H1 (cell line): ENCODE results near the gene OSCP1. TPM values are rescaled to one million over a fixed set of nuclear protein-coding genes. Genes with fewer than 3 reads are reported as not detected.

ENCODE experiments used
- CTCF ChIA-PET: fragments of 300-600 bp; sonication (Branson Sonifier 250); formaldehyde crosslinking; loops from one replicate; lab custom pipeline; 2021; ENCODE audit not compliant: partially characterized antibody; lab: Charles Lee
- POLR2A ChIA-PET: fragments of 300-600 bp; sonication (Branson Sonifier 250); formaldehyde crosslinking; loops from one replicate; lab custom pipeline; 2021; ENCODE audit warnings: inconsistent platforms; ENCODE audit not compliant: partially characterized antibody; lab: Charles Lee
- DNase-seq, 2 experiments: peaks; one replicate each; pipeline versions ENCODE4 v3.0.0 to v3.0.0-alpha.2; 2010 to 2022; ENCODE audit warnings: low spot score in 2 of 2, low read depth in 1 of 2, mixed read lengths in 1 of 2
- FAIRE-seq: peaks from 2 replicates; lab custom pipeline; 2011; peaks lifted over from hg19 to GRCh38; lab: Jason Lieb, UNC
- H2AFZ ChIP-seq: 2 replicates; pipeline ENCODE4 v1.8.1; 2012; ENCODE audit warnings: low read length, inconsistent platforms
- H2AK5ac ChIP-seq: 2 replicates; pipeline ENCODE4 v1.6.1; 2013; ENCODE audit warnings: low read depth, low read length
- H2BK120ac ChIP-seq: replicated peaks from 2 replicates; pipeline ENCODE3; 2013; ENCODE audit warnings: low read depth, low read length, inconsistent platforms
- H2BK12ac ChIP-seq: 2 replicates; pipeline ENCODE4 v1.6.1; 2013; ENCODE audit warnings: low read depth, low read length
- H2BK15ac ChIP-seq: 2 replicates; pipeline ENCODE4 v1.6.1; 2013; ENCODE audit warnings: low read length
- H2BK20ac ChIP-seq: 2 replicates; pipeline ENCODE4 v1.6.1; 2013; ENCODE audit warnings: low read length
- H2BK5ac ChIP-seq: 2 replicates; pipeline ENCODE4 v1.6.1; 2013; ENCODE audit warnings: low read depth, low read length
- H3K14ac ChIP-seq: 2 replicates; pipeline ENCODE4 v1.6.1; 2013; ENCODE audit warnings: inconsistent platforms; ENCODE audit not compliant: insufficient read length
- H3K18ac ChIP-seq: 2 replicates; pipeline ENCODE4 v1.6.1; 2013; ENCODE audit warnings: low read length; ENCODE audit errors: extremely low read depth
- H3K23ac ChIP-seq: 2 replicates; pipeline ENCODE4 v1.6.1; 2013; ENCODE audit warnings: inconsistent platforms; ENCODE audit not compliant: insufficient read length
- H3K23me2 ChIP-seq: 2 replicates; pipeline ENCODE4 v1.6.1; 2013; ENCODE audit warnings: low read depth, low read length
- H3K27ac ChIP-seq: 2 replicates; pipeline ENCODE4 v1.6.1; 2011; ENCODE audit warnings: low read depth, low read length, inconsistent platforms
- H3K27me3 ChIP-seq, 4 experiments: replicated peaks in 1 of 4; 1 replicate in 1 of 4; 2 replicates in 3 of 4; pipeline versions ENCODE4 v1.6.1 to v1.8.1; 2011 to 2013; ENCODE audit warnings: low read length in 3 of 4, mild to moderate bottlenecking in 3 of 4, inconsistent platforms in 2 of 4, mixed read lengths in 2 of 4, moderate library complexity in 1 of 4; ENCODE audit not compliant: control insufficient read depth in 3 of 4, insufficient read depth in 3 of 4; ENCODE audit errors: extremely low read depth in 1 of 4
- H3K36me3 ChIP-seq, 4 experiments: 2 replicates each; pipeline versions ENCODE4 v1.6.1 to v1.8.1; 2011 to 2013; ENCODE audit warnings: mild to moderate bottlenecking in 4 of 4, low read length in 3 of 4, moderate library complexity in 2 of 4, control low read depth in 1 of 4, inconsistent platforms in 1 of 4; ENCODE audit not compliant: insufficient read depth in 4 of 4, control insufficient read depth in 2 of 4
- H3K4ac ChIP-seq: replicated peaks from 2 replicates; pipeline ENCODE3; 2013; ENCODE audit warnings: low read length, low read depth, mixed read lengths, inconsistent platforms; ENCODE audit not compliant: insufficient read length
- H3K4me1 ChIP-seq, 4 experiments: replicated peaks in 1 of 4; 1 replicate in 1 of 4; 2 replicates in 3 of 4; pipeline versions ENCODE4 v1.6.1 to v1.8.1; 2011 to 2013; ENCODE audit warnings: low read length in 3 of 4, inconsistent platforms in 2 of 4, mixed read lengths in 1 of 4; ENCODE audit not compliant: insufficient read depth in 4 of 4, control insufficient read depth in 3 of 4
- H3K4me2 ChIP-seq, 2 experiments: 2 replicates each; pipeline versions ENCODE4 v1.6.1 to v1.8.1; 2011 to 2013; ENCODE audit warnings: low read depth in 2 of 2, low read length in 2 of 2, control low read depth in 1 of 2, inconsistent platforms in 1 of 2, mild to moderate bottlenecking in 1 of 2; ENCODE audit not compliant: insufficient read depth in 1 of 2
- H3K4me3 ChIP-seq, 4 experiments: fragments of 200-600, 300-600 bp in 1 of 4; sonication (generic), shearing (Covaris generic), sonication (Bioruptor Twin) in 1 of 4; 2 replicates each; pipeline versions ENCODE4 v1.5.1 to v1.8.1; 2011 to 2016; ENCODE audit warnings: low read length in 4 of 4, low read depth in 3 of 4, control low read depth in 2 of 4, inconsistent platforms in 2 of 4, mild to moderate bottlenecking in 2 of 4, mixed read lengths in 1 of 4, moderate library complexity in 1 of 4; ENCODE audit not compliant: insufficient read depth in 2 of 4; ENCODE audit errors: extremely low read depth in 1 of 4
- H3K56ac ChIP-seq: replicated peaks from 2 replicates; pipeline ENCODE3; 2013; ENCODE audit warnings: low read depth, mild to moderate bottlenecking, mixed read lengths, low read length, inconsistent platforms; ENCODE audit not compliant: insufficient read length
- H3K79me1 ChIP-seq: 2 replicates; pipeline ENCODE4 v1.6.1; 2013; ENCODE audit warnings: low read depth, low read length, control low read depth
- H3K79me2 ChIP-seq, 2 experiments: 2 replicates each; pipeline versions ENCODE4 v1.6.1 to v1.8.1; 2012 to 2013; ENCODE audit warnings: low read length in 2 of 2, mild to moderate bottlenecking in 2 of 2, inconsistent platforms in 1 of 2; ENCODE audit not compliant: insufficient read depth in 2 of 2, control insufficient read depth in 1 of 2
- H3K9ac ChIP-seq, 4 experiments: replicated peaks in 1 of 4; 1 replicate in 1 of 4; 2 replicates in 3 of 4; pipeline versions ENCODE4 v1.6.1 to v1.8.1; 2011 to 2013; ENCODE audit warnings: low read depth in 3 of 4, low read length in 3 of 4, control low read depth in 2 of 4, mild to moderate bottlenecking in 2 of 4, moderate library complexity in 2 of 4, inconsistent platforms in 1 of 4; ENCODE audit errors: extremely low read depth in 1 of 4
- H3K9me3 ChIP-seq, 2 experiments: 2 replicates each; pipeline versions ENCODE4 v1.6.1 to v1.8.1; 2012 to 2013; ENCODE audit warnings: mild to moderate bottlenecking in 2 of 2, moderate library complexity in 2 of 2, control low read depth in 1 of 2, inconsistent platforms in 1 of 2, low read depth in 1 of 2, low read length in 1 of 2, mixed read lengths in 1 of 2; ENCODE audit not compliant: insufficient read depth in 2 of 2
- H4K20me1 ChIP-seq, 2 experiments: replicated peaks in 1 of 2; 2 replicates each; pipeline versions ENCODE3 to v1.8.1; 2011 to 2013; ENCODE audit warnings: inconsistent platforms in 2 of 2, low read length in 2 of 2, mild to moderate bottlenecking in 1 of 2; ENCODE audit not compliant: insufficient read depth in 2 of 2, control insufficient read depth in 1 of 2
- H4K5ac ChIP-seq: 2 replicates; pipeline ENCODE4 v1.6.1; 2013; ENCODE audit warnings: low read length, low read depth, mixed read lengths, inconsistent platforms; ENCODE audit not compliant: insufficient read length
- H4K8ac ChIP-seq: 2 replicates; pipeline ENCODE4 v1.8.0; 2013; ENCODE audit warnings: mild to moderate bottlenecking, moderate library complexity, low read length, inconsistent platforms; ENCODE audit not compliant: insufficient read depth; ENCODE audit errors: extremely low read depth
- H4K91ac ChIP-seq: replicated peaks from 2 replicates; pipeline ENCODE3; 2013; ENCODE audit warnings: low read length, mixed read lengths, inconsistent platforms; ENCODE audit not compliant: insufficient read length
- EP300 ChIP-seq, 2 experiments: IDR thresholded peaks; 1 replicate in 1 of 2; 2 replicates in 1 of 2; pipeline ENCODE4 v1.6.1; 2011 to 2012; ENCODE audit warnings: low read depth in 2 of 2, low read length in 2 of 2, mild to moderate bottlenecking in 2 of 2, borderline replicate concordance in 1 of 2, inconsistent platforms in 1 of 2, moderate library complexity in 1 of 2
- HDAC2 ChIP-seq, 2 experiments: fragments of 300-600 bp in 1 of 2; sonication (generic) in 1 of 2; IDR thresholded peaks; 2 replicates each; pipeline ENCODE4 v1.6.1; 2011 to 2012; ENCODE audit warnings: low read depth in 2 of 2, low read length in 2 of 2, mild to moderate bottlenecking in 2 of 2, moderate library complexity in 2 of 2, borderline replicate concordance in 1 of 2, inconsistent platforms in 1 of 2
- MAFK ChIP-seq: IDR thresholded peaks from 2 replicates; pipeline ENCODE4 v1.6.1; 2012; ENCODE audit warnings: low read depth, mild to moderate bottlenecking, improper control_type of control experiment, low read length
- POLR2AphosphoS5 ChIP-seq: IDR thresholded peaks from 2 replicates; pipeline ENCODE4 v1.6.1; 2011; ENCODE audit warnings: low read depth, low read length
- SP1 ChIP-seq: IDR thresholded peaks from 2 replicates; pipeline ENCODE4 v1.6.1; 2011; ENCODE audit warnings: low read depth, low read length
- SP4 ChIP-seq: IDR thresholded peaks from 2 replicates; pipeline ENCODE4 v1.6.1; 2012; ENCODE audit warnings: low read length, inconsistent platforms
- SUZ12 ChIP-seq: fragments of 200-600 bp; sonication (generic); IDR thresholded peaks from 2 replicates; pipeline ENCODE4 v1.6.1; 2012; ENCODE audit warnings: mild to moderate bottlenecking, inconsistent platforms, low read length, moderate library complexity, mixed read lengths
- WGBS, 2 experiments: shearing (Covaris generic) in 1 of 2; methylation state at CpG; one replicate each; pipeline versions ENCODE4 v1.1.6 to v1.1.7; 2013 to 2015; ENCODE audit warnings: low lambda C conversion rate in 2 of 2, mixed read lengths in 2 of 2, inconsistent platforms in 1 of 2, low coverage in 1 of 2, missing lambda C conversion rate in 1 of 2; ENCODE audit not compliant: insufficient replicate concordance in 2 of 2, insufficient coverage in 1 of 2, insufficient read length in 1 of 2; ENCODE audit errors: extremely low coverage in 1 of 2, missing lambda C conversion rate in 1 of 2; 5-methylcytosine and 5-hydroxymethylcytosine counted together
- polyA plus RNA-seq, 7 experiments: library from polyadenylated mRNA; depleted of rRNA in 3 of 7; stranded (reverse) in 5 of 7; unstranded in 2 of 7; fragments of >200 nt in 5 of 7; fragments of 200-250 nt in 2 of 7; gene quantifications; 1 replicate in 5 of 7; 2 replicates in 1 of 7; 4 replicates in 1 of 7; pipeline versions ENCODE4 v1.2.1 to v1.2.3, GENCODE V29; 2011 to 2013; ENCODE audit warnings: missing spikeins in 2 of 7, mixed read lengths in 2 of 7
- total RNA-seq: library from RNA; stranded (reverse); fragmentation: NEBNext Ultra II Directional; extraction: Animal tissue kit (Norgen Biotek cat#: 25700); gene quantifications from 2 replicates; pipeline ENCODE4 v1.2.1, GENCODE V29; 2021
- TF ChIP-seq, protein P1 (sequence below): IDR thresholded peaks from 2 replicates; pipeline ENCODE4 v1.6.1; 2011; ENCODE audit warnings: low read length, improper control_type of control experiment

OSCP1 gene
- total and polyA plus RNA-seq, 2 of the 8 experiments (the other 6 are each of a cell fraction or from before 2014, with no cell fraction given): 1.8 to 3.3 TPM

- H3K27ac ChIP-seq: no peak overlapping the region
- H2AK5ac ChIP-seq: no peak overlapping the region
- no peaks in the 10 kb centered on the region for H3K9me3 ChIP-seq
- H3K4me1 ChIP-seq: no peaks in the 10 kb centered on the region; a peak in 1 of 7 replicates
- no peak overlapping the region for H2BK120ac ChIP-seq
- no peaks in the 10 kb centered on the region for H3K36me3 ChIP-seq
- H4K91ac ChIP-seq: no peak overlapping the region
- TF ChIP-seq POLR2AphosphoS5 (no peak), SP1 (no peak), SP4 (no peak), EP300 (IDR thresholded peaks at IDR 0.05; ENCODE audit: borderline replicate concordance in 1 of 2, low read depth in 2 of 2, low read length in 2 of 2) (no peak), HDAC2 (IDR thresholded peaks at IDR 0.05; ENCODE audit: borderline replicate concordance in 1 of 2, low read depth in 2 of 2, low read length in 2 of 2) (no peak), SUZ12 (no peak), MAFK (no peak)
- TF ChIP-seq, protein P1, sequence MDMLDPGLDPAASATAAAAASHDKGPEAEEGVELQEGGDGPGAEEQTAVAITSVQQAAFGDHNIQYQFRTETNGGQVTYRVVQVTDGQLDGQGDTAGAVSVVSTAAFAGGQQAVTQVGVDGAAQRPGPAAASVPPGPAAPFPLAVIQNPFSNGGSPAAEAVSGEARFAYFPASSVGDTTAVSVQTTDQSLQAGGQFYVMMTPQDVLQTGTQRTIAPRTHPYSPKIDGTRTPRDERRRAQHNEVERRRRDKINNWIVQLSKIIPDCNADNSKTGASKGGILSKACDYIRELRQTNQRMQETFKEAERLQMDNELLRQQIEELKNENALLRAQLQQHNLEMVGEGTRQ: no peak
- no peak overlapping the region for H3K14ac ChIP-seq
- no peak overlapping the region for H3K4me2 ChIP-seq
- H2AFZ ChIP-seq: no peak overlapping the region
- POLR2A ChIA-PET: no interaction called here
- H3K18ac ChIP-seq: no peak overlapping the region
- WGBS, 2 experiments: 61% methylated on average over 5 of the region's 5 CpGs; no CpG with 5 or more reads in 1 of the 2 experiments
- H2BK15ac ChIP-seq: no peak overlapping the region
- H2BK5ac ChIP-seq: no peak overlapping the region
- no peak for DNase-seq
- H3K23me2 ChIP-seq: no peaks in the 10 kb centered on the region; the same call in 1 of the 2 replicates
- no peak overlapping the region for H4K5ac ChIP-seq
- no peak overlapping the region for H2BK20ac ChIP-seq
- H3K23ac ChIP-seq: no peak overlapping the region
- no peak overlapping the region for H4K8ac ChIP-seq
- H4K20me1 ChIP-seq: no peaks in the 10 kb centered on the region
- H3K4ac ChIP-seq: no peak overlapping the region
- no peak overlapping the region for H3K56ac ChIP-seq
- H3K27me3 ChIP-seq: no peaks in the 10 kb centered on the region
- no peak overlapping the region for H3K4me3 ChIP-seq
- H3K79me1 ChIP-seq: no peaks in the 10 kb centered on the region
- no peak for FAIRE-seq
- no peak overlapping the region for H2BK12ac ChIP-seq
- CTCF ChIA-PET: interaction anchor here (0.7 to 1.3 kb wide), 8 partner anchors 9 to 83 kb away, joined by 3 to 9 read pairs (median 3); no protein-coding TSS in a partner anchor
- H3K9ac ChIP-seq: no peak overlapping the region
- H3K79me2 ChIP-seq: no peaks in the 10 kb centered on the region
These were observed 3.5 kb downstream of the OSCP1 start for GRCh38 chr1:36446746-36447145.
